ENCODE results near the gene GGA3.

GGA3 gene

GRCh38 chr17:75244133-75244866 lies 17.1 kb downstream of the GGA3 start:
- no peak for FAIRE-seq

- FAIRE-seq, result no peak
Observed at GRCh38 chr17:75242461-75243042, 18.9 kb downstream of the GGA3 start.

- no peak for FAIRE-seq
Observed at GRCh38 chr17:75241996-75242460, 19.4 kb downstream of the GGA3 start.

DNA sequence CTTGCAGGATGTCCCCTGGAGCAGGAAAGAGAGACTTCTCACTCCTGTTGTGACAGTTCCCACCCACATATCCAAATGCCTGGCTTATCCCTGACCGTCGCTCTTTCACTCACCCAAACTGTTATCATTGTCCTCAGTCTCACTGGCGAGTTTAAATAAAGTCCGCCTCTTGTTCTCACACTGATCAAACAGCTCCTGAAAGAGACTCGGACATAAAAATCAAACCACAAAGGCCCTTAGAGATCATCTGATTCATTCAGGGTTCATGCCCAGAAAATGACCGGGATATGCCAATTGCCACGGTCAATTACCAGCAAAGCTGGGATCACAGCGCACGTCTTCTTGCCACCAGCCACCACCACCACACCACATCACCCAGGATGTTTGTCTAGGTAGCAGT lies 19.9 kb downstream of the GGA3 start:
- FAIRE-seq, result no peak

DNA sequence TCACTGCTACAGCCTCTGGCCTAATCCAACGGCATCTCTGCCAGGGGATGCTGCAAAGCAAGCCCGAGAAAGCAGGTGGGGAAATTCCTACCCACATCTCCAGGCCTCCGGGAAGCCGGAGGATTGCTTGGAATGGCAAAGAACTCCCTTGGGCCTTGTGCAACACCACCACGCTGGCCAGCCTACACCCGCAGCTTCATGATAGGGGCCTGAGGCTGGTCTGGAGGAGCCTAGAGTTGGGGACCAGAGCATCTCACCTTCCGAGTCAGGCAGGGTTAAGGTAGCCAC lies 20.3 kb downstream of the GGA3 start:
- FAIRE-seq, result no peak

- no peak for FAIRE-seq
Observed at GRCh38 chr17:75240394-75241142, 20.8 kb downstream of the GGA3 start.

DNA sequence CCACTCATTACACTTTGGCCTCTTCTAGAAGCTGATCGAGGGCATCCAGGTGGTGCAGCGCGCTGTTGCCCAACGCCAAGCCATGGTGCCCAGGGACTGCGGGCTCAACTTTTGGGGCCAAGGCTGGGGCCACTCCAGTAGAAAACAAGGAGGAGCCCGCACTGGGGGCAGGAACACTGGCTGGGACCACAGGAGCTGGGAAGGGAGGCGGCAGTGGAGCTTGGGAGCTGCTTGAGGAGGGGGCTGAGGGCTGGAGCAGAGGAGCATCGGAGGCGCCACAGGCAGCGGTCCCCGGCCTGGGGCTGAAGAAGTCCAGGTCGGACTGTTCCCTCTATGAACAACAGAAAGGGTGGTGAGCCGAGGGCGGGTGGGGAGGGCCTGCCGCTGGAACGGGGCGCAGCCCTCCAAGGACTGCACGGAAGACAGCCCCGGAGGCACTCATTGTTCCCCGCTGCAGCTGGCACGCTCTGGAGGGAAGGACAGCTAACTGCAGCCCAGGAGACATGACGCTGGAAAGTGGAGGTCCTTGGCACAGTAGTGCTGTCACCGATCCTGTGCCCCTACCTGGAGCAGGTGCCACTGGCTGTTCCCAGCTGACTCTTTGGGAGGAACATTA lies 21.5 kb downstream of the GGA3 start:
- FAIRE-seq, result no peak

GRCh38 chr17:75239214-75239613 lies 22.2 kb downstream of the GGA3 start:
- FAIRE-seq, result no peak

DNA sequence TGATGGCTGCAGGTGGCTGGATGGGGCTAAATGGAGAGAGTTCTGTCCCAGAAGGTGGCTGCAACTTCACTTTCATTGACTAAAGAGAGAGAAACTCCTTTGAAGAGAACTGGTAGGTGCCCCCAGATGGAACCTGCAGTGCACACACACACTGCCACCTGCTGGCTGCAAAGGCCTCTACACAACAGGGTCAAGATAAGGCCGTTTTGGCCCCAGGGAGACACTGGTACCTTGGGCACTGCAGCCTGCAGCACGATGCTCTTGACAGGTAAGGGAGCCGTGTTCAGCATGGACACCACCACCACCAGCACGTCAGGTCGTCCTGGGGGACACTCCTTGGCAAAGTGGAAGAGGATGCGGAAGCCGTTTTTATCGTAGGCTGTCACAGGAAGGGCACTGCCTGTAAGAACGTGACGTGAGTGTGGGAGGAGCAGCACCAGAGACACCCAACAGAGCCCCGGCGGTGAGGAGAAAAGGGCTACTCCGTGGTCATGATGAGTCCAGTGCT lies 22.7 kb downstream of the GGA3 start:
- no peak for FAIRE-seq

GRCh38 chr17:75238020-75238580 lies 23.3 kb downstream of the GGA3 start:
- no peak for FAIRE-seq

GRCh38 chr17:75237100-75238014 lies 24.0 kb downstream of the GGA3 start:
- no peak for FAIRE-seq

DNA sequence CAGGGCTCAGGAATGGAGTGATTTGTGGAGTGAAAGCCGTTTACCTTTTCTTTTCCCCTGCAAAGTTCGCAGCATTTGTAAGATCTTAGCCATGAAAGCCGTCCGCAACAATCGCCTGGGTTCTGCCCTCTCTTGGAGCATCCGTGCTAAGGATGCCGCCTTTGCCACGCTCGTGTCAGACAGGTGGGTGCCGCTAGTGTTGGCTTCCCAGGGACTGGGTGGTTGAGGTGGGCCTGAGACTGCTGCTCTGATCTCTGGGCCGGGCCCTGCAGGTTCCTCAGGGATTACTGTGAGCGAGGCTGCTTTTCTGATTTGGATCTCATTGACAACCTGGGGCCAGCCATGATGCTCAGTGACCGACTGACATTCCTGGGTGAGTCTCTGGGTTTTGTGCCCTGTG lies 28.6 kb downstream of the GGA3 start:
- no peak for FAIRE-seq

DNA sequence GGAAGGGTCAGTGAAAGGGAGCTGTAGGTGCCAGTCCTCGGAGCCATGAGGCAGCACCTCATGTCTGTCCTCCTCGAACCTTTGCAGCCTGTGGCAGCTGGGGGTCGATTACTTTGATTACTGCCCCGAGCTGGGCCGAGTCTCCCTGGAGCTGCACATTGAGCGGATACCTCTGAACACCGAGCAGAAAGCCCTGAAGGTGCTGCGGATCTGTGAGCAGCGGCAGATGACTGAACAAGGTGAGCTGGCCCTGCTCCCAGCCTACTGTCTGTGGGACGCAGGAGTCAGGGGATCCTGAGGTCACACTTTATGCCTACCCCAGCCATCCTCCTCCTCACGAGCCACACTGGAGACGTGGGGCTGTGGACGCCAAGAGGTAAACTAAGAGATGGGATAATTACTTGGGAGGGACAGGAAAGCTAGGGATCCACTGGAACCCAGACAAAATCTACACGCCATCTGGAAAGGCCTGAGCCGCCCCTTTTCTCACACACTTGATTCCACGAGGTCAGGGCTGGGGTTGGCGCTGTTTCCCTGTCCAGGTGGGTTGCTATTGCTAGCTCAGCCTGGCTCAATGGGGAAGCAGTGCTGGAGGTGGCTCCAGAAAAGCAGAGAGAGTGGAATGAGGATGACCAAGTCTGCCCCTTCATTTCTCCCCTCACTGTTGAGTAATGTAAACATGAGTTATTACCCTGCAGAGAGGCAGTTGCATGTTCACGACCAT lies 29.5 kb downstream of the GGA3 start:
- FAIRE-seq, result no peak

DNA sequence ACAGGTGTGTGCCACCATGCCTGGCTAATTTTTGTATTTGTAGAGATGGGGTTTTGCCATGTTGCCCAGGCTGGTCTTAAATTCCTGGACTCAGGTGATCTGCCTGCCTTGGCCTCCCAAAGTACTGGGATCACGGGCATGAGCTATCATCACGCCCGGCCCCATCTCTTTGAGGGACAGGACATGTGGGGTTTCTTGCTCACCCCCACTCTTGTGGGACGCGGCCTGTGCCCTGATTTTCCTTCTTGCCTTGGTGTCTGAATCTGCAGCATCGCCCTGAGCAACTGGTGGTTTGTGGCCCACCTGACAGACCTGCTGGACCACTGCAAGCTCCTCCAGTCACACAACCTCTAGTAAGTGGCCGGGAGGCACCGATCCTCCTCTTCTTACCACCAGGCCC lies 30.3 kb downstream of the GGA3 start:
- no peak for FAIRE-seq

DNA sequence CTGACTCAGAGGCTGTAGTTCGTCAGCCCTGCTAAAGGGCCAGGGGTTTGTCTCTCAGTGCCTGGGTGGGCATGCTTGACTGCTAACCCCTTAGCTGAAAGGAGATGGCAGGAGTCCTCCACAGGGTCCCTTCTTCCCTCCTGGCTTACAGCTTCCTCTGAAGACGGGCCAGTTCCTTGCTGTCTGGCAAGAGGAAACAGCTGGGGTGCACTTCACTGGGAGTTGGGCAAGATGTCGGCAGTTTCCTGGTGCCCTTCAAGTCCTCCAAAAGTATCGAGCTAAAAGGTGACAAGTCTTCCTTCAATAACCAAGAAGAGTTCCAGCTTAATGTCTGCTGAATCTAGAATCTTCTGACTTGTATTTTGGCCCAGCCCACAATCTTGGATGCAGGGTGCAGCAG lies 32.6 kb downstream of the GGA3 start:
- FAIRE-seq, result no peak

GRCh38 chr17:75228305-75228704 lies 33.1 kb downstream of the GGA3 start:
- FAIRE-seq, result no peak

GRCh38 chr17:75227729-75228128 lies 33.7 kb downstream of the GGA3 start:
- FAIRE-seq, result no peak

- no peak for FAIRE-seq
Observed at GRCh38 chr17:75225016-75225415, 36.4 kb downstream of the GGA3 start.

GRCh38 chr17:75219815-75220214 lies 41.6 kb downstream of the GGA3 start:
- FAIRE-seq, result no peak

- no peak for FAIRE-seq
Observed at GRCh38 chr17:75218131-75218530, 43.3 kb downstream of the GGA3 start.

DNA sequence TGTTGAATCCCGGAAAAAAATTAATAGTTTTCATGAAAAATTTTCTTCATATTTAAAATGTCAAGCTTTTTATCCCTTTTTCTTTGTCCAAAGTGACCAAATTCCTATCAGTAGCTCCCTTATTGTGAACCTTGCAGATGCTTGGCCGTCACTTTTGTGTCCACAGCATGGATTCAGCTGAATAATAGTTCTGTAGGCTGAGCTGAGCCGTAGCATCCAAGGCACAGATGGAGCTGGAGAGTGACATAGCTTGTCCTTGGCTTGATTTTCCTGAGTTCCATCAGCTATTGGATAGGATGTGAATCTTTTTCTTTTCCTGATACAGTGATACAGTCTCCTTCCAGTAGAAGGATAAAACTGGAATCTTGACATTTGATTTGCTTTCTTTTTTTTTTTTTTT lies 52.3 kb downstream of the GGA3 start:
- no peak for FAIRE-seq

GRCh38 chr17:75208161-75208560 lies 53.2 kb downstream of the GGA3 start:
- FAIRE-seq, result no peak
